T-cell (primary cell): ENCODE results near the gene WIPF3. TPM values are rescaled to one million over a fixed set of nuclear protein-coding genes. Genes with fewer than 3 reads are reported as not detected.

ENCODE experiments used
- ATAC-seq, 4 experiments: fragments of 200-7000 bp in 3 of 4; fragments of 150-1000 bp in 1 of 4; cut with Tn5 transposase; replicated peaks in 1 of 4; 1 replicate in 3 of 4; 2 replicates in 1 of 4; pipeline ENCODE4 v1.10.0; 2021; ENCODE audit warnings: moderate library complexity in 3 of 4, mild to moderate bottlenecking in 2 of 4, moderate number of reproducible peaks in 1 of 4
- CTCF ChIA-PET, 2 donors: fragments of 300-600 bp; sonication (Branson Sonifier 250); formaldehyde crosslinking; loops; one replicate each; lab custom pipeline; 2022; ENCODE audit warnings: antibody characterized with exemption in 2 of 2; lab: Charles Lee
- POLR2A ChIA-PET, 2 donors: fragments of 300-600 bp; sonication (Branson Sonifier 250); formaldehyde crosslinking; loops; one replicate each; lab custom pipeline; 2022; ENCODE audit warnings: antibody characterized with exemption in 2 of 2; lab: Charles Lee
- DNase-seq, 35 experiments: peaks; one replicate each; pipeline versions ENCODE4 v3.0.0 to v3.0.0-alpha.2; 2013 to 2023
- H3K27ac ChIP-seq: one replicate; pipeline ENCODE4 v1.5.1; 2013; ENCODE audit warnings: low read length
- H3K27me3 ChIP-seq, 2 experiments: replicated peaks in 1 of 2; 1 replicate in 1 of 2; 2 replicates in 1 of 2; pipeline versions ENCODE4 v1.6.1 to v1.7.0; 2013; ENCODE audit warnings: low read length in 1 of 2, mixed read lengths in 1 of 2; ENCODE audit not compliant: control insufficient read depth in 2 of 2, insufficient read depth in 2 of 2; ENCODE audit errors: extremely low read depth in 1 of 2
- H3K36me3 ChIP-seq, 2 donors: 1 replicate in 1 of 2; 2 replicates in 1 of 2; pipeline versions ENCODE4 v1.6.1 to v1.7.0; 2013; ENCODE audit warnings: low read length in 1 of 2; ENCODE audit not compliant: control insufficient read depth in 2 of 2, insufficient read depth in 1 of 2; ENCODE audit errors: extremely low read depth in 1 of 2
- H3K4me1 ChIP-seq, 2 experiments: 1 replicate in 1 of 2; 2 replicates in 1 of 2; pipeline versions ENCODE4 v1.6.1 to v1.7.0; 2013; ENCODE audit warnings: low read length in 2 of 2, mixed read lengths in 1 of 2; ENCODE audit not compliant: insufficient read depth in 2 of 2, control insufficient read depth in 1 of 2; ENCODE audit errors: extremely low read depth in 1 of 2
- H3K4me3 ChIP-seq, 2 donors: 1 replicate in 1 of 2; 2 replicates in 1 of 2; pipeline versions ENCODE4 v1.5.1 to v1.7.0; 2013; ENCODE audit warnings: mild to moderate bottlenecking in 2 of 2, low read length in 1 of 2, moderate library complexity in 1 of 2; ENCODE audit not compliant: control insufficient read depth in 1 of 2; ENCODE audit errors: extremely low read depth in 1 of 2
- H3K9me3 ChIP-seq: 2 replicates; pipeline ENCODE4 v1.7.0; 2013
- H3K27ac Mint-ChIP-seq, 2 donors: one replicate each; pipeline ENCODE4 v1.8.0; 2020 to 2021; ENCODE audit warnings: mild to moderate bottlenecking in 2 of 2, mixed read lengths in 2 of 2
- H3K27me3 Mint-ChIP-seq, 2 donors: one replicate each; pipeline ENCODE4 v1.8.0; 2021 to 2022; ENCODE audit warnings: mixed read lengths in 2 of 2
- H3K36me3 Mint-ChIP-seq: one replicate; pipeline ENCODE4 v1.8.0; 2021; ENCODE audit warnings: mixed read lengths
- H3K4me1 Mint-ChIP-seq, 3 donors: one replicate each; pipeline ENCODE4 v1.8.0; 2020 to 2022; ENCODE audit warnings: mixed read lengths in 3 of 3, mild to moderate bottlenecking in 1 of 3
- H3K4me3 Mint-ChIP-seq, 3 donors: one replicate each; pipeline ENCODE4 v1.8.0; 2020 to 2022; ENCODE audit warnings: mild to moderate bottlenecking in 3 of 3, mixed read lengths in 3 of 3, moderate library complexity in 3 of 3
- H3K9me3 Mint-ChIP-seq, 3 donors: one replicate each; pipeline ENCODE4 v1.8.0; 2020 to 2022; ENCODE audit warnings: mixed read lengths in 3 of 3
- WGBS: methylation state at CpG from one replicate; pipeline ENCODE4 v1.1.5; 2013; ENCODE audit warnings: missing lambda C conversion rate; ENCODE audit not compliant: insufficient coverage; 5-methylcytosine and 5-hydroxymethylcytosine counted together
- total RNA-seq, 35 experiments: library from RNA in 6 of 35; stranded (reverse) in 6 of 35; fragments of 120-200 nt in 1 of 35; gene quantifications; one replicate each; pipeline versions ENCODE4 v1.2.1 to v1.2.4 and lab custom pipeline; 2013 to 2026

Gene WIPF3
- total RNA-seq, 5 donors from 2014 or later (not counting 1 experiment from before 2014, with no cell fraction given), result 0.06 to 0.16 (median 0.07) TPM; not detected in 2

- Histone ChIP-seq H3K36me3 (no peaks in the 10 kb centered on the region), H3K27me3 (peaks cover 0 to 4% of the 10 kb centered on the region in 2 experiments), H3K4me3 (no peak overlapping the region), H3K9me3 (no peaks in the 10 kb centered on the region), H3K4me1 (no peaks in the 10 kb centered on the region), H3K27ac (no peak overlapping the region)
- Mint-ChIP-seq H3K9me3 (no peaks in the 10 kb centered on the region), H3K27ac (no peak overlapping the region), H3K27me3 (peaks cover 26 to 34% of the 10 kb centered on the region in 2 donors), H3K4me3 (no peak overlapping the region), H3K4me1 (no peaks in the 10 kb centered on the region), H3K36me3 (no peaks in the 10 kb centered on the region)
- ChIA-PET CTCF (no interaction called here), POLR2A (no interaction called here)
- WGBS, result 100% methylated on average over 2 of the region's 10 CpGs
- no peak for DNase-seq
- ATAC-seq, result no peak
These were observed 9.1 kb downstream of the WIPF3 start for GRCh38 chr7:29815181-29816105.

- Histone ChIP-seq H3K4me1 (no peaks in the 10 kb centered on the region), H3K4me3 (no peak overlapping the region), H3K27me3 (no peaks in the 10 kb centered on the region), H3K9me3 (no peaks in the 10 kb centered on the region), H3K36me3 (no peaks in the 10 kb centered on the region), H3K27ac (no peak overlapping the region)
- CTCF ChIA-PET, result no interaction called here
- no peaks in the 10 kb centered on the region for H3K4me1 Mint-ChIP-seq
- no peaks in the 10 kb centered on the region for H3K36me3 Mint-ChIP-seq
- DNase-seq (no peak), ATAC-seq (no peak)
- H3K4me3 Mint-ChIP-seq, result no peak overlapping the region
- peaks cover 33 to 35% of the 10 kb centered on the region in 2 donors for H3K27me3 Mint-ChIP-seq
- H3K27ac Mint-ChIP-seq, result no peak overlapping the region
- POLR2A ChIA-PET, result no interaction called here
- WGBS, result no CpG with 5 or more reads among the region's 6 CpGs
- H3K9me3 Mint-ChIP-seq, result no peaks in the 10 kb centered on the region
These were observed 12.0 kb downstream of the WIPF3 start for GRCh38 chr7:29818308-29818707.

- peak overlapping the region in 1 of 2 donors; percentile 35 for H3K27ac Mint-ChIP-seq
- no peak for DNase-seq
- H3K27me3 ChIP-seq, result peaks cover 0 to 14% of the 10 kb centered on the region in 2 experiments
- H3K36me3 ChIP-seq, result no peaks in the 10 kb centered on the region
- H3K4me1 Mint-ChIP-seq, result peaks cover 7 to 8% (median 8%) of the 10 kb centered on the region in 3 donors
- no CpG with 5 or more reads among the region's 7 CpGs for WGBS
- ATAC-seq, result peak in 1 of 4 experiments; percentile 27
- no peak overlapping the region for H3K27ac ChIP-seq
- H3K4me1 ChIP-seq, result peaks cover 0 to 2% of the 10 kb centered on the region in 2 experiments
- ChIA-PET CTCF (no interaction called here), POLR2A (no interaction called here)
- H3K4me3 ChIP-seq, result no peak overlapping the region
- H3K27me3 Mint-ChIP-seq, result peaks cover 15 to 17% of the 10 kb centered on the region in 2 donors
- peak overlapping the region; percentile 31 to 49 (median 37) for H3K4me3 Mint-ChIP-seq
- H3K36me3 Mint-ChIP-seq, result no peaks in the 10 kb centered on the region
- H3K9me3 ChIP-seq, result no peaks in the 10 kb centered on the region
- no peaks in the 10 kb centered on the region for H3K9me3 Mint-ChIP-seq
These were observed 19.6 kb downstream of the WIPF3 start for GRCh38 chr7:29825775-29826529.

GRCh38 chr7:29826530-29826822 is 20.2 kb downstream of the WIPF3 start:
- no peak for DNase-seq
- ChIA-PET CTCF (no interaction called here), POLR2A (no interaction called here)
- H3K27me3 ChIP-seq, result peaks cover 0 to 14% of the 10 kb centered on the region in 2 experiments
- H3K4me3 ChIP-seq, result no peak overlapping the region
- H3K9me3 Mint-ChIP-seq, result peaks cover 0 to under 1% (median 0%) of the 10 kb centered on the region in 3 donors
- H3K36me3 Mint-ChIP-seq, result no peaks in the 10 kb centered on the region
- H3K4me1 ChIP-seq, result peaks cover 0 to 2% of the 10 kb centered on the region in 2 experiments
- peak overlapping the region in 1 of 3 donors; percentile 49 for H3K4me3 Mint-ChIP-seq
- H3K9me3 ChIP-seq, result no peaks in the 10 kb centered on the region
- peaks cover 13 to 14% of the 10 kb centered on the region in 2 donors for H3K27me3 Mint-ChIP-seq
- H3K27ac ChIP-seq, result no peak overlapping the region
- no peaks in the 10 kb centered on the region for H3K36me3 ChIP-seq
- WGBS, result no CpG with 5 or more reads among the region's 2 CpGs
- no peak for ATAC-seq
- H3K27ac Mint-ChIP-seq, result no peak overlapping the region
- H3K4me1 Mint-ChIP-seq, result peaks cover 7 to 8% (median 8%) of the 10 kb centered on the region in 3 donors

- Mint-ChIP-seq H3K27me3 (peaks cover 10 to 11% of the 10 kb centered on the region in 2 donors), H3K27ac (no peak overlapping the region), H3K9me3 (peaks cover 0 to 2% (median 0%) of the 10 kb centered on the region in 3 donors), H3K4me1 (peaks cover 7 to 8% (median 8%) of the 10 kb centered on the region in 3 donors), H3K4me3 (no peak overlapping the region), H3K36me3 (no peaks in the 10 kb centered on the region)
- peaks cover 0 to 14% of the 10 kb centered on the region in 2 experiments for H3K27me3 ChIP-seq
- DNase-seq, result no peak
- no peak for ATAC-seq
- H3K4me1 ChIP-seq, result peaks cover 0 to 2% of the 10 kb centered on the region in 2 experiments
- H3K9me3 ChIP-seq, result no peaks in the 10 kb centered on the region
- H3K27ac ChIP-seq, result no peak overlapping the region
- POLR2A ChIA-PET, result no interaction called here
- no peak overlapping the region for H3K4me3 ChIP-seq
- CTCF ChIA-PET, result no interaction called here
- no peaks in the 10 kb centered on the region for H3K36me3 ChIP-seq
These were observed 20.6 kb downstream of the WIPF3 start for GRCh38 chr7:29826904-29827303.

- 58% methylated on average over 2 of the region's 6 CpGs for WGBS
These were observed 25.4 kb downstream of the WIPF3 start for GRCh38 chr7:29831705-29832104.

More at GRCh38 chr7:29831705-29832104, 25.4 kb downstream of the WIPF3 start:
- no peak overlapping the region for H3K27ac Mint-ChIP-seq
- Histone ChIP-seq H3K9me3 (no peaks in the 10 kb centered on the region), H3K27ac (no peak overlapping the region), H3K4me1 (no peaks in the 10 kb centered on the region), H3K36me3 (no peaks in the 10 kb centered on the region), H3K27me3 (peaks cover 0 to 19% of the 10 kb centered on the region in 2 experiments), H3K4me3 (no peak overlapping the region)
- no peak overlapping the region for H3K4me3 Mint-ChIP-seq
- H3K4me1 Mint-ChIP-seq, result no peaks in the 10 kb centered on the region
- H3K36me3 Mint-ChIP-seq, result no peaks in the 10 kb centered on the region
- ChIA-PET POLR2A (no interaction called here), CTCF (no interaction called here)
- H3K27me3 Mint-ChIP-seq, result peaks cover 3 to 4% of the 10 kb centered on the region in 2 donors
- H3K9me3 Mint-ChIP-seq, result peaks cover 0 to 2% (median 0%) of the 10 kb centered on the region in 3 donors
- ATAC-seq (no peak), DNase-seq (no peak)
